Lower leg skin (tissue), 4 donors: ENCODE data around the gene COL17A1. TPM values are rescaled to one million over a fixed set of nuclear protein-coding genes. Genes with fewer than 3 reads are reported as not detected.

Experiments used
- DNase-seq, 2 donors: peaks; one replicate each; pipeline ENCODE4 v3.0.0-alpha.2; 2019; ENCODE audit warnings: low spot score in 2 of 2
- H3K4me3 ChIP-seq: fragments of 200-600 bp; sonication (generic); 2 replicates; pipeline ENCODE4 v1.5.1; 2017; ENCODE audit warnings: mild to moderate bottlenecking, low read depth; ENCODE audit not compliant: poor library complexity, severe bottlenecking
- POLR2A ChIP-seq, 2 donors: fragments of 450-650 bp; IDR thresholded peaks; one replicate each; pipeline ENCODE4 v1.6.1; 2016 to 2017; ENCODE audit warnings: antibody characterized with exemption in 2 of 2, mild to moderate bottlenecking in 1 of 2, moderate library complexity in 1 of 2
- WGBS, 2 donors: methylation state at CpG; one replicate each; pipeline ENCODE4 v1.1.5; 2018; 5-methylcytosine and 5-hydroxymethylcytosine counted together
- intact Hi-C: fragments of 100-400 bp; cut with DNase I; formaldehyde crosslinking; loops from one replicate; pipeline ENCODE4 v1.15.0; 2023; ENCODE audit warnings: low total_unique reads
- total RNA-seq, 4 donors: library from RNA; depleted of rRNA; stranded (reverse); fragments of >200 nt; gene quantifications; one replicate each; pipeline ENCODE4 v1.1.0, GENCODE V29; 2016
- TF ChIP-seq, protein P1 (sequence below), 3 donors: fragments of 450-650 bp; IDR thresholded peaks; one replicate each; pipeline ENCODE4 v1.5.1; 2016; ENCODE audit warnings: antibody characterized with exemption in 3 of 3, mild to moderate bottlenecking in 3 of 3, moderate library complexity in 2 of 3

The COL17A1 gene
- total RNA-seq, 4 donors from 2014 or later = 653 to 1,410 (median 857) TPM

DNA sequence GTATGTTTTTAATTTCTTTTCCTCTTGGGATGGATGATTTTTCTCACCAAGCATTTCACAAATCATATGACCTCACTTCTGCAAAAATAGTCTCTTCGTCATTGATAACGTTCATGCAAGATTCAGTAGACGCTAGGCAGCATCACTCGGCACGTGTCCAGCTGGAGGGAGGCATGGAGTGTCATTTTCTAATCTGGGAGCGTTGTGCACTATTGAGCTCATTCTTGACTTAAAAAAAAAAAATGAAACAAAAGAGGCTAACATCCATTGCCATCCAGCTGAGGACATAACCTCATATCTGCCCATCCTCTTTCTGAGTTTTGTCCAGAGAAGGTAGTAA lies 56.2 kb downstream of the COL17A1 start:
- intact Hi-C loops = no loop called here
- no peak for DNase-seq
- TF ChIP-seq POLR2A (IDR thresholded peaks at IDR 0.05) = no peak
- TF ChIP-seq, protein P1, sequence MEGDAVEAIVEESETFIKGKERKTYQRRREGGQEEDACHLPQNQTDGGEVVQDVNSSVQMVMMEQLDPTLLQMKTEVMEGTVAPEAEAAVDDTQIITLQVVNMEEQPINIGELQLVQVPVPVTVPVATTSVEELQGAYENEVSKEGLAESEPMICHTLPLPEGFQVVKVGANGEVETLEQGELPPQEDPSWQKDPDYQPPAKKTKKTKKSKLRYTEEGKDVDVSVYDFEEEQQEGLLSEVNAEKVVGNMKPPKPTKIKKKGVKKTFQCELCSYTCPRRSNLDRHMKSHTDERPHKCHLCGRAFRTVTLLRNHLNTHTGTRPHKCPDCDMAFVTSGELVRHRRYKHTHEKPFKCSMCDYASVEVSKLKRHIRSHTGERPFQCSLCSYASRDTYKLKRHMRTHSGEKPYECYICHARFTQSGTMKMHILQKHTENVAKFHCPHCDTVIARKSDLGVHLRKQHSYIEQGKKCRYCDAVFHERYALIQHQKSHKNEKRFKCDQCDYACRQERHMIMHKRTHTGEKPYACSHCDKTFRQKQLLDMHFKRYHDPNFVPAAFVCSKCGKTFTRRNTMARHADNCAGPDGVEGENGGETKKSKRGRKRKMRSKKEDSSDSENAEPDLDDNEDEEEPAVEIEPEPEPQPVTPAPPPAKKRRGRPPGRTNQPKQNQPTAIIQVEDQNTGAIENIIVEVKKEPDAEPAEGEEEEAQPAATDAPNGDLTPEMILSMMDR (IDR thresholded peaks at IDR 0.05) = no peak
- WGBS, 2 donors = 28 to 31% methylated on average over 6 of the region's 6 CpGs
- no peak overlapping the region for H3K4me3 ChIP-seq

DNA sequence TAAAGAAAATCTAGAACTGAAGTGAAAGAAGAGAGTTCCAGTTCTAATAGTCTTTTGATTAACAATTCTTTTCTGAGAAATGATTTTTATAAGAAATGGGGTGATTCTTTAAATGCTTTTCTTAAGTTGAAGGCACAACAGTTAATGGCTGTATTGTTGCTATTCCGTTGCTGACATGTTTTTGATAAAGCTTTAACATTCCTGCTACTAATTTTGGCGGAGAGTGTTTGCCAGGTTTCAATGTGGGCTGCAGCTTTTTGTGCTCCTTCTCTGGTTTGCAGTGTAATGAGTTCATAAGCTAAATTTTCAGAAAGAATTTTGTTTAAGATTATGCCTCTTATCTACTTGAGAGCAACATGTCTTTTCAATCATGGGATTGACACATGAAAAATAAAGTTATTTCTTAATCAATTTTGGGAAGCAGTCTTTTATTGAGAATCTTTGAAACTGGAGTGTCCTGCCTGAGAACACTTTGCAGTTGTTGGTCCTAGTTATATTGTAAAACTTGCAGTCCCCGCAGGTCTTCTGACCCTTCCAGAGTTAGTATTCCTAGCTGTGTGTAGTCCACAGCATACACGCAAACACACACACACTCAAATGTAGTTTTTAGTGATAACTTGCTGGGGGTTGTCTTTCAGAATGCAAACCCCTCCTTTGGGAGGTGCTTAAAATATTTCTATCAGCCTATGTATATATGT lies 56.7 kb downstream of the COL17A1 start:
- TF ChIP-seq POLR2A (IDR thresholded peaks at IDR 0.05) = no peak
- TF ChIP-seq, protein P1 (IDR thresholded peaks at IDR 0.05) = no peak
- DNase-seq = no peak
- intact Hi-C loops = no loop called here
- 40 to 42% methylated on average over 4 of the region's 4 CpGs for WGBS, 2 donors
- H3K4me3 ChIP-seq = no peak overlapping the region

DNA sequence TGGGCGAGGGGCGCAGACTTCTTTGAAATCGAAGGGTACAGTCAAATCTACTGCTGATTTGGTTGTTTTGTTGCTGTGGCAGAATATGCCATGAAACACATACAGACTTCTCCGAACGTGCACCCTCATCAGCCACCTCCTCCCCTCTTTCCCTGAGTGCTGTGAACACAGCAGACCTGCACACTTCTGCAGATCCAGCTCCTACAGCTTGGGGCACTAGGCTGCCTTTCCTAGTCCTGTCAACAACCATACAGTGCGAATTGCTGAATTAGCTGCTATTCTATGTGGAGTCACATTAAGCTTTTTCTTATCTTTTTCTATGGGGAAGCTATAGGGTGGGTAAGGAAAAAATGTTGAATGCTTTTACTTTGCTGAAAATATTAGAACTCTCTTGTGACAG lies 57.5 kb downstream of the COL17A1 start:
- no peak for DNase-seq
- intact Hi-C loops = no loop called here

DNA sequence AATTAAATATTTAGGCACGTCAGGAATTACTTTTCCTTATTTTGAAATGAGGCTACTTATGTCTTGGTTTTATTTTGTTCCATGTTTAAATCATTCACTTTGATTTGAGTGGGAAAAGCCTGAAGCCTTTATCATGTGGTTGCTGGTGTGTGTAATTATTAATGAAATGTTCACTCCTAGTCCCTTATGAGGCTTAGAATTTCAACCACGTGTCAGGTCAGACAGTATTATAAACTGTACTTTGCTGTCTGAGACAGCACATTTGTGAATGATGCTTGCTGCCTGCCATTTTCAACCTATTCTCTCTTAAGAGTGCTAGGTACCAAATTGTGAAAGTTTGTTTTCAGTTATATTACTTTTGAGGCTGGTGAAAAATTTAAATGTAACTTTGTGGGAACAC lies 58.9 kb downstream of the COL17A1 start:
- intact Hi-C loops = no loop called here
- 56 to 73% methylated on average over 2 of the region's 2 CpGs for WGBS, 2 donors
- no peak for TF ChIP-seq POLR2A (IDR thresholded peaks at IDR 0.05)
- no peak overlapping the region for H3K4me3 ChIP-seq
- no peak for DNase-seq

More for the DNA sequence above, 57.5 kb downstream of the COL17A1 start:
- TF ChIP-seq, protein P1 (IDR thresholded peaks at IDR 0.05) = no peak
- no peak for TF ChIP-seq POLR2A (IDR thresholded peaks at IDR 0.05)
- WGBS, 2 donors = 64 to 67% methylated on average over 6 of the region's 6 CpGs
- no peak overlapping the region for H3K4me3 ChIP-seq

DNA sequence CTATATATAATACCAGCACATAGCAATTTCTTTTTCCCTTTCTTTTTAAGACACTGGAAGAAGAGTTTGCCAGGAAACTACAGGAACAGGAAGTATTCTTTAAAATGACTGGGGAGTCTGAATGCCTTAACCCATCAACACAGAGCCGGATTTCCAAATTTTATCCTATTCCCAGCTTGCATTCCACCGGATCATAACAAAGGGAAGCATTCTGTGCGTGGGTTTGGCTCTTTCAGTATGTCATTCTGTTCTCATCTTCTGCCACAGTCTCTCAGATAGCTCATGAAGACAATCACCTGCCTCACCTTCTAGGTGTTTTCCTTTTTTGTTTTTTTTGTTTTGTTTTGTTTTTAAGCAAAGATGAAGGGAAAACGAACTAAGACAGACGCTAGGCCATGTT lies 60.2 kb downstream of the COL17A1 start:
- no peak overlapping the region for H3K4me3 ChIP-seq
- TF ChIP-seq, protein P1 (IDR thresholded peaks at IDR 0.05) = no peak
- TF ChIP-seq POLR2A (IDR thresholded peaks at IDR 0.05) = no peak
- no peak for DNase-seq
- intact Hi-C loops = no loop called here
- WGBS, 2 donors = 70 to 79% methylated on average over 5 of the region's 5 CpGs

DNA sequence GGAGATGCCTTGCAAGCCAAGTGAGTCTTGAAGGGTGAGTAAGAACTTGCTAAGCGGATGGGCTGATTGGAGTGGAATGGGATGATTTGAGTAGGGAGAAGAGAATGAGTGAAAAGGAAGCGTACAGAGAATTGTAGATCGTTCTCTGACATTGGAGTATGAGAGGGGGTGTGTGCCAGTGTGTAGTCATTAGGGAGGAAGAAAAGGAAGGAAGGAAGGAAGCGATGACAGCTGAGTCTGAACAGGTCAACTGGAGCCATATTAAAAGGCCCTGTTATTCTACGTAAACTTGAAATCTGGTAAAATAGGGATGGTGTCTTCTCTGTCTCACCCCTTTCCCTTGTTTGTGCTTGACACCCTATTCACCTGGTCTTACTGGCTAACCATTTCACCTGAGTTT lies 63.7 kb downstream of the COL17A1 start:
- TF ChIP-seq, protein P1 (IDR thresholded peaks at IDR 0.05) = no peak
- no peak for TF ChIP-seq POLR2A (IDR thresholded peaks at IDR 0.05)
- 91 to 93% methylated on average over 5 of the region's 5 CpGs for WGBS, 2 donors
- no peak for DNase-seq
- intact Hi-C loops = no loop called here
- H3K4me3 ChIP-seq = no peak overlapping the region
